A172 (cell line): ENCODE results near the gene MYLK. TPM values are rescaled to one million over a fixed set of nuclear protein-coding genes. Genes with fewer than 3 reads are reported as not detected.
"Not testable (repeated sequence)": the region's sequence is repeated elsewhere in the genome, so short reads cannot be mapped to it uniquely, and the experiment has no call there.

Experiments
- DNase-seq: peaks from one replicate; pipeline ENCODE4 v3.0.0-alpha.2; 2015; ENCODE audit warnings: low spot score
- total RNA-seq: library from RNA; depleted of rRNA; stranded (reverse); fragments of >200 nt; shearing (Covaris generic); gene quantifications from 2 replicates; pipeline ENCODE4 v1.2.3, GENCODE V29; 2014

Gene MYLK
- total RNA-seq, 1 experiment from 2014 or later: 109 TPM

GRCh38 chr3:123750659-123751420 is 133.3 kb downstream of the MYLK start:
- DNase-seq: peak; percentile 97

- peak; percentile 58 for DNase-seq
Observed at GRCh38 chr3:123750209-123750608, 133.9 kb downstream of the MYLK start.

GRCh38 chr3:123749711-123750110 is 134.4 kb downstream of the MYLK start:
- DNase-seq: peak; percentile 61

- no peak for DNase-seq
Observed at GRCh38 chr3:123745184-123745855, 138.8 kb downstream of the MYLK start.

GRCh38 chr3:123744064-123744463 is 140.1 kb downstream of the MYLK start:
- no peak for DNase-seq

- no peak for DNase-seq
Observed at GRCh38 chr3:123743121-123743520, 141.0 kb downstream of the MYLK start.

GRCh38 chr3:123741041-123741511 is 143.1 kb downstream of the MYLK start:
- no peak for DNase-seq

- no peak for DNase-seq
Observed at GRCh38 chr3:123740391-123740822, 143.7 kb downstream of the MYLK start.

GRCh38 chr3:123739754-123740153 is 144.4 kb downstream of the MYLK start:
- peak; percentile 68 for DNase-seq

GRCh38 chr3:123739106-123739505 is 145.0 kb downstream of the MYLK start:
- no peak for DNase-seq

GRCh38 chr3:123738522-123738921 is 145.6 kb downstream of the MYLK start:
- DNase-seq: not testable (repeated sequence)

- DNase-seq: no peak
Observed at GRCh38 chr3:123737168-123737567, 147.0 kb downstream of the MYLK start.

GRCh38 chr3:123735456-123735855 is 148.7 kb downstream of the MYLK start:
- DNase-seq: no peak

- DNase-seq: no peak
Observed at GRCh38 chr3:123734527-123734902, 149.6 kb downstream of the MYLK start.

- DNase-seq: peak; percentile 96
Observed at GRCh38 chr3:123733805-123734526, 150.2 kb downstream of the MYLK start.

GRCh38 chr3:123733341-123733740 is 150.8 kb downstream of the MYLK start:
- peak; percentile 53 for DNase-seq

GRCh38 chr3:123732447-123732846 is 151.7 kb downstream of the MYLK start:
- peak; percentile 95 for DNase-seq

GRCh38 chr3:123730829-123731228 is 153.3 kb downstream of the MYLK start:
- peak; percentile 63 for DNase-seq

- DNase-seq: no peak
Observed at GRCh38 chr3:123728991-123729390, 155.1 kb downstream of the MYLK start.

GRCh38 chr3:123728014-123728413 is 156.1 kb downstream of the MYLK start:
- no peak for DNase-seq

- DNase-seq: no peak
Observed at GRCh38 chr3:123725652-123726400, 158.3 kb downstream of the MYLK start.

GRCh38 chr3:123724306-123724705 is 159.8 kb downstream of the MYLK start:
- DNase-seq: no peak
